ENCODE results near the gene NRP2.

The NRP2 gene

GRCh38 chr2:205657579-205657978 is 24.7 kb upstream of the NRP2 start:
- in situ Hi-C loops (cut with MboI; ENCODE audit: low pct_unique_long_range_greater_than_20kb, low sequenced_read_pairs, unreplicated experiment) = no loop called here
- no peak for DNase-seq (ENCODE audit: low spot score)
- no peak for TF ChIP-seq CTCF (IDR thresholded peaks at IDR 0.05; ENCODE audit: extremely low read depth, insufficient read depth, missing control alignments)

GRCh38 chr2:205658068-205658467 is 24.2 kb upstream of the NRP2 start:
- TF ChIP-seq CTCF (IDR thresholded peaks at IDR 0.05; ENCODE audit: extremely low read depth, insufficient read depth, missing control alignments) = no peak
- in situ Hi-C loops (cut with MboI; ENCODE audit: low pct_unique_long_range_greater_than_20kb, low sequenced_read_pairs, unreplicated experiment) = no loop called here
- DNase-seq (ENCODE audit: low spot score) = no peak

GRCh38 chr2:205658572-205658971 is 23.7 kb upstream of the NRP2 start:
- TF ChIP-seq CTCF (IDR thresholded peaks at IDR 0.05; ENCODE audit: extremely low read depth, insufficient read depth, missing control alignments) = no peak
- no peak for DNase-seq (ENCODE audit: low spot score)
- in situ Hi-C loops (cut with MboI; ENCODE audit: low pct_unique_long_range_greater_than_20kb, low sequenced_read_pairs, unreplicated experiment) = no loop called here

GRCh38 chr2:205659922-205660321 is 22.4 kb upstream of the NRP2 start:
- TF ChIP-seq CTCF (IDR thresholded peaks at IDR 0.05; ENCODE audit: extremely low read depth, insufficient read depth, missing control alignments) = no peak
- DNase-seq (ENCODE audit: low spot score) = no peak
- in situ Hi-C loops (cut with MboI; ENCODE audit: low pct_unique_long_range_greater_than_20kb, low sequenced_read_pairs, unreplicated experiment) = no loop called here

- no peak for DNase-seq (ENCODE audit: low spot score)
- TF ChIP-seq CTCF (IDR thresholded peaks at IDR 0.05; ENCODE audit: extremely low read depth, insufficient read depth, missing control alignments) = no peak
- in situ Hi-C loops (cut with MboI; ENCODE audit: low pct_unique_long_range_greater_than_20kb, low sequenced_read_pairs, unreplicated experiment) = no loop called here
Measured at GRCh38 chr2:205660521-205661124, 21.7 kb upstream of the NRP2 start.

GRCh38 chr2:205661281-205661680 is 21.0 kb upstream of the NRP2 start:
- in situ Hi-C loops (cut with MboI; ENCODE audit: low pct_unique_long_range_greater_than_20kb, low sequenced_read_pairs, unreplicated experiment) = no loop called here
- DNase-seq (ENCODE audit: low spot score) = no peak
- TF ChIP-seq CTCF (IDR thresholded peaks at IDR 0.05; ENCODE audit: extremely low read depth, insufficient read depth, missing control alignments) = no peak

Measured in GM13977 (cell line).